GM18861 (cell line): Measurements from ENCODE around the gene ATP2A2.

Experiments
- ATAC-seq: cut with Tn5 transposase; IDR thresholded peaks from one replicate; pipeline ENCODE4 v1.9.1; 2021; ENCODE audit not compliant: unreplicated experiment

Gene ATP2A2

GRCh38 chr12:110289044-110289710 is 8.1 kb downstream of the ATP2A2 start:
- ATAC-seq = no peak

- ATAC-seq = no peak
Observed at GRCh38 chr12:110289711-110290078, 8.6 kb downstream of the ATP2A2 start.

- no peak for ATAC-seq
Observed at GRCh38 chr12:110301065-110301806, 20.2 kb downstream of the ATP2A2 start.

GRCh38 chr12:110304061-110304551 is 23.1 kb downstream of the ATP2A2 start:
- no peak for ATAC-seq

GRCh38 chr12:110307372-110307771 is 26.3 kb downstream of the ATP2A2 start:
- no peak for ATAC-seq

- no peak for ATAC-seq
Observed at GRCh38 chr12:110310763-110311162, 29.7 kb downstream of the ATP2A2 start.

- ATAC-seq = no peak
Observed at GRCh38 chr12:110311903-110312302, 30.9 kb downstream of the ATP2A2 start.

GRCh38 chr12:110312581-110313360 is 31.7 kb downstream of the ATP2A2 start:
- ATAC-seq = no peak

- peak; percentile 67 for ATAC-seq
Observed at GRCh38 chr12:110314308-110314707, 33.3 kb downstream of the ATP2A2 start.

- no peak for ATAC-seq
Observed at GRCh38 chr12:110316861-110317260, 35.8 kb downstream of the ATP2A2 start.

- no peak for ATAC-seq
Observed at GRCh38 chr12:110317911-110318310, 36.9 kb downstream of the ATP2A2 start.

- no peak for ATAC-seq
Observed at GRCh38 chr12:110320550-110320949, 39.5 kb downstream of the ATP2A2 start.

- ATAC-seq = no peak
Observed at GRCh38 chr12:110329710-110330109, 48.7 kb downstream of the ATP2A2 start.

GRCh38 chr12:110330124-110330523 is 49.1 kb downstream of the ATP2A2 start:
- no peak for ATAC-seq

GRCh38 chr12:110330544-110330943 is 49.5 kb downstream of the ATP2A2 start:
- no peak for ATAC-seq

- no peak for ATAC-seq
Observed at GRCh38 chr12:110333201-110333600, 52.2 kb downstream of the ATP2A2 start.

GRCh38 chr12:110335481-110336045 is 54.5 kb downstream of the ATP2A2 start:
- no peak for ATAC-seq

- ATAC-seq = no peak
Observed at GRCh38 chr12:110337912-110338710, 57.1 kb downstream of the ATP2A2 start.

GRCh38 chr12:110338754-110339153 is 57.7 kb downstream of the ATP2A2 start:
- ATAC-seq = no peak

- ATAC-seq = no peak
Observed at GRCh38 chr12:110339184-110339952, 58.3 kb downstream of the ATP2A2 start.
